Hypothalamus (tissue), 51 donors: ENCODE results near the gene RIN1.
A peak's percentile ranks its signal among the peaks of the same experiment; 100 is the strongest.

Source experiments
- DNase-seq, 51 donors: peaks; one replicate each; lab custom pipeline; 2025; lab: John Stamatoyannopoulos, UW

Gene RIN1

DNA sequence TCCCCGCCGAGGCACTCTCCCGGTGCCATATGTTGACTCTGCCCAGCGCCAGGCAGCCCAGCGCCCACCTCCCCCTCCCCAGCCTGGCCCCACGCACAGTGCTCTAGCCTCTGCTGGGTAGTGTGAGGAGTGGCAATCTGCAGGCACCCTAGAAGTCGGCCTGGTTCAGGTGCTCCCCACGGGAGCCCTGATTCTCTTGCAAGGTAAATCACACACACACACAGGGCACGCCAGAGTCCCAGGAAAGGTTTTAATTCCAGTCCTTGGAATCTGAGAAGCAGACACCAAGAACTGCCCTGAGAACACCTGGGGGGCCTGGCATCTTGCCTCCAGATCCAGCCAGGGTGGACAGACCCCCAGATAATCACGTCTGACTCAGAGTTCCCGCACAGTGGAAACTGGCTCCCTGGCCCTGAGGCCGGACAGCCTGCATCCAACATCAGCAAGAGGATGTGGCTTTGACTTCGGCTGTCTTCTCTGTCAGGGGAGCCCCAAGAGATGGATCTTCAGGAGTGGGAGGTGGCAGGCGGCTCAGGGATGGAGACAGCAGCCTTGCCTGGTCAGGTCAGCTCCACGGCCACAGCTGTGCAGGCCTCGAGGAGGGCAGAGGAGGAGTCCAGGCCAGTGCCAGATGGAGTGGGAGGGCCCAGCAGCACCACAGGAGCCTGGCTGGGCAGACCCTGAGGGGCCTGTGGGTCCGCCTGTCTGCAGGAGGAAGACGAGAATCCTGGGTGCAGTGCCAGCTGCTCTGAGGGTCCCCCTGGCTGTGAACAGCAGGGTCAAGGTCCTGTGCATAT lies 1.1 kb upstream of the RIN1 start:
- no peak for DNase-seq

DNA sequence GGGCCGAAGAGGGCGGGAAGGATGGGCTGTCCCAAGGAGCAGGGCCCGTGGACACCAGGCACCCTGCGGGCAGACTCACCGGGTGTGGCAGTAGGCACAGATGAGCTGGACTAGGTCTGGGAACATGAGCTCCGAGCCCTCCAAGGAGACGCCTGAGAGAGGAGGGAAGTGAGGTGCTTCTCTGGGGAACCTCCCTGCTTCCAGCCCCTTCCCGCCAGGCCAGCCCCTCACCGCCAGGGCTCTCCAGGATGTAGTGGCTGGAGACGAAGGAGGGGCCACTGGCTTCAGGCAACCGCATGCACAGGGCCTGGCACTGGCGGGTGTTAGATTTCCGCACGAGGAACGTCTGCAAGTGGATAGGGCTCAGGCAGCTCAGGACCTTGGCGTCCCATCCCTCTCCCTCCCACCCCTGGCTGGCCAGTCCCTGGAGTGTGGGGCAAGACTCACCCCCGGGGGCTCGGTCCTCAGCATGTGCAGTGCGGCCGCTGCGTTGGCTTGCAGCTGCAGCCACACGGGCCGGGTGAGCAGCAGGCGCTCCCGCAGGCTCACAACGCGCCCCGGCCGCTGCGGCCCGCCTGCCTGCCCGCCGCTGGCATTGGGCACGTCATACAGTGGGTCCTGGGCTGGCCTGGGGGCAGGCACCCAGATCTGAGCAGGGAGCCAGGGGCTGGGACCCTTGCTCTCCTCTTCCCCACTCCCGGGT lies 552 bp downstream of the RIN1 start:
- DNase-seq = peak in 1 of 51 donors; percentile 32

DNA sequence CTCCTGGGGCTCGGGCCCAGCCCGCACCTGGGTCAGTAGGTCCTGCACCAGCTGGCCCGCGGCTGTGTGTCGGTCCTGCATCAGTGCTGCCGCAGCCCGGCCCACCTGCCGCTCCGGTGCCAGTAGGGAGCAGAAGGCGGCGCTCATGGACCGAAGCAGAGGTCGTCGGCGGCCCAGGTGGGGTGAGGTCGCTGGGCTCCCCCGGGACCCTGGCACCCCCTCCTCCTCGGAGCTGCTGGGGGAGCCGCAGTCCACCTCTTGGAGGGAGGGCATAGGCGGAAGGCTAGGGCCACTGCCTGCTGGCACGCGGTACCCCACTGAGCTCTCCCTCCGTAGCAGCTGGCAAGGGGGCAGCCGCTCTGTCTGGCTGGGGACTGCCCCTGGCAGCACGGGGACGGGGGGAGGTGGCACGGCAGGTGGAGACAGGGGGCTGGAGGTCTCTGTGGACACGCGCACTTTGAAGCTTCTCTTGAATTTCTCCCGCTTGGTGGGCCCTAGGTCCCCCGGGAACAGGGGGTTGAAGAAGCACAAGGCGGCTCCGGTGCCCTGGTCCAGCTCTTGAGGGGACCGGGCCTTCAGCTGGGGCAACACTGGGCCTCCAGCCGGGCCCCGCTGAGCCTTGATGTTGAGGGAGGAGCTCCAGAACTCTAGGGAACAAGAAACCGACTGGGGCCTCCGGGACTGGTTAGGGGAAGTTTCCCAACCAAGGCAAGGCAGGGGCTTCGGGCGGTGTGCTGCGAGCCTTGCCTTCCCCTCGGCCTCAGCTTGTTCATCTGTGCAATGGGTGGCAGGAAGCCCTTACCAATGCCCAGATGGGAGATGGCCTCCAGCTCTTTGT lies 1.4 kb downstream of the RIN1 start:
- no peak for DNase-seq

DNA sequence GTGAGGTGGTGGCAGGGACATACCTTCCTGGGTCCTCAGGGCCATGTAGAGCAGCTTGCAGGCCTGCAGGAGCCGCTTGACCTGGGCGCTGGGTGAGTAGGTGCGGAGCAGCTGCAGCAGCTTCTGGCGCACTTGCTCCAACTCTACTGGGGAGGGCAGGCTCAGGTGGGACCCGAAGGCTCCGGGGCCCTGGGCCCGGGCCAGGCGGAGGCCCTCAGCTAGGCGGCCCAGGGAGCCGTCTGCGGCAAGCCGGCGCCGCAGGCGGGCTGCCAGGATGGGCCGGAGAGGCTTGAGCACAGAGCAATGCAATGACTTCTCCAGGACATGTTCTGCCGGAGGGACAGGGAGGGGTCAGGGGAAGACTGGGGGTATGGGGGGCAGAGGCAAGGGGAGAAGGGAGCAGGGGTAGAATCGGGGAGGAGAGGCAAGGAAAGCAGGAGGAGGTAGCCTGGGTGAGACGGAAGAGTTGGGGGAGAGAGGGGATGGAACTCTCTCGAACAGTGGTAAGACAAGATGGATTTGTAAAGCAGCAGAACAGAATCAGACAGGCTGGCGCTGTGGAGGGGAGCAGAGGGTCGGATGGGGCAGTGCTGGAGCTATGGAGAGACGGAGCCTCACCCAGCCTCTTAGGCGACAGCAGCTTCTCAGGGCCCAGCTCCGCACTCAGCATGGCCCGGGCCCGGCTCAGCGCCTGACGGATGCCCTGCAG lies 2.2 kb downstream of the RIN1 start:
- no peak for DNase-seq

DNA sequence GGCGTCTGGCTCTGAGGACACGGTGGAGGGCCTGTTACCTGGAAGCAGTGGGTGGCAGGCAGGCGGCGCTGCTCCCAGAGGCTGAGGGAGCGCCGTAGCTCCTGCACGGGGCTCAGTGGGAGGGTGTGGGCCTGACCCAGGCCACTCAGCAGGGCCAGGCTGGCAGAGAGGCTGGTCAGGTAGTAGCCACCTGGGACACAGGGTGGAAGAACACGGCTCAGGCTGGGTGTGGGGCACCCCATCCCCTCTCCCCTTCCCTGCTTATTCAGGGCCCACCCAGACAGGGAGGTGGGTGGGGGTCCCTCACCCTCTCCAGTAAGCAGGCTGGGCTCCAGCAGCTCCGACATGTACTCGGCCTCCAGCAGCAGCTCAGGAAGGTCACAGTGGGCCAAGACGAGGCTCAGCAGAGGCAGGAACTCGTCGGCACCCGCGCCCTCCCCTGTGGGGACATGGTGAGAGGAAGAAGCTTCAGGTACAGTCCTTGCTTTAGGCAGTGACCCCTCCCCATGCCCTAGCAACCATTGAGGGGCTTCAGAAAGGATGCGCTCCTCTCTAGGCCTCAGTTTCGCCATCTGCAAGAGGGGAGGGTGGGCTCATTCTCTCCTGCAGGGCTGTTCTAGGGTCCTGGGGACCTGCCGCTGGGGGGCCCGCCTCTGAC lies 2.9 kb downstream of the RIN1 start:
- no peak for DNase-seq

DNA sequence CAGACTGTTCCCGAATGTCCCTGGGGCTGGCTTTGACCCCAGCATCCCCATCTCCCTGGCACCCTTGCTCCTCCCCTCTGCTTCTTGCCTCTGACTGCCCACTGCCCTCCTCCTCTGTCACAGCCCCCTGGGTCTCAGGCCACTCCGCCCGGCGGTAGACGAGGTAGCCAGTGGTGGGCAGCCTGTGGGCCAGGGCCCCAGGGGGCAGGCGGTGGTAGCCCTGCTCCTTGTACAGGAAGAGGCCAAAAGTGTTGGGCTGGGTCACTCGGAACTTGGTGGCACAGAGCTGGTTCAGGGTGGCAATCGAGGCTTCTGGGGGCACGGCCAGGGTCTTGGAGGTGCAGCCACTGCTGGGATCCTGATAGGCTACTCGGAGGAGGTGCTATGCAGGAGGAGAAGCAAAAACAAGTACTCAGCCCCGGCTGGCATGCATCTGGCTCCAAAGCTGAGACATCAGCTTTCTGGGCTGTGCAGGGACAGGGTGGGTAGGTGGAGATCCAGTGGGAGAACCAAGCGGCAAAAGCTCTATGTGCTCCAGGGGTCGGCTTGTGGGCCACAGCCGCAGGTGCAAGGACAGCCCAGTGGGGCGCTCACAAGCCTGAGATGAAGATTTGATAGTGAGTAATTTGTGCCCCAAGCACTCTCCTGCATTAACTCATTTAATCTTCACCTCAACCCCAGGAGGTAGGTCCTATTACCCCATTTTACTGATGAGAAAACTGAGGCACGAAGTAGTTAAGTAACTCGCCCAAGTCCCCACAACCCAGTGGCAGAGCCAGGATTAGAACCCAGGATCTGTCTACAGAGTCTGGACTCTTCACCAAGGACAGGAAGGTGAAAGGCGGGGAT lies 3.6 kb downstream of the RIN1 start:
- no peak for DNase-seq

DNA sequence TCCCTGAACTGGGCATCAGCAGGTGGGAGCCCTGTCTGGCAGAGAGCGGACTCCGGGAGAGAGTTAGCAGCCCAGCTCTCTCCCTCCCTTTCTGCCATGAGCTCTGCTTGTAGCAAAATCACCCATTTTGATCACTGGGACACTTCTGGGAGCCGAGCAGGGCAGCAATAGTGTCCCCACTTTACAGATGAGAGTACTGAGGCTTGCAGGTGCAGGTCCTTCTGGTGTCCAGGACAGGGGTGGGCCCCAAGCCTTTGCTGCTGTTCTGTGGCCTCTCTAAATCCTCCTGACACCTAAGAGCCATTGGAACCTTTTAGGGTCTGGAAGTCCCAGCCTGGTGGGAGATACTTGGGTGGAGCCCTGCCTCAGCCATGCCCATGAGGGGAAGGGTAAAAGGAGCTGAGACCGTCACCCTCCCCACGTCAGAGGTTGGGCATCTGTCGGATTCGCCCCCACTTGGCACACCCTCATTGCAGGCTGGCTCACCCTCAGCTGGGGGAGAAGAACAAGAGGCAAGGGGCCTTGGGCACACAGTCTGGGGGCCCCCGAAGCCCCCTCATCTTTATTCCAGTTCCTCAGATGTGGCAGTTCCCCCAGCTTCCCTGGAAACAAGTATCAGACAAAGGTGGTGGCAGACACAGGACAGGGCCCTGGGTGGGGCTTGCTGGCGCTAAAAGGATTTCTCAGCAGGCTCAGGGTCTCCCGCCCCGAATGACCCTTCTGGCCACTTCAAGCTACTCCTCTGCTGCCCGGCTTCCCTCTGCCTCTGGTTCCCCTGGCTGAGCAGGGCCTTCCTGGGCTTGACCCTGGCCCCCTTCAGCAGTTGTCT lies 4.5 kb downstream of the RIN1 start:
- DNase-seq = no peak

DNA sequence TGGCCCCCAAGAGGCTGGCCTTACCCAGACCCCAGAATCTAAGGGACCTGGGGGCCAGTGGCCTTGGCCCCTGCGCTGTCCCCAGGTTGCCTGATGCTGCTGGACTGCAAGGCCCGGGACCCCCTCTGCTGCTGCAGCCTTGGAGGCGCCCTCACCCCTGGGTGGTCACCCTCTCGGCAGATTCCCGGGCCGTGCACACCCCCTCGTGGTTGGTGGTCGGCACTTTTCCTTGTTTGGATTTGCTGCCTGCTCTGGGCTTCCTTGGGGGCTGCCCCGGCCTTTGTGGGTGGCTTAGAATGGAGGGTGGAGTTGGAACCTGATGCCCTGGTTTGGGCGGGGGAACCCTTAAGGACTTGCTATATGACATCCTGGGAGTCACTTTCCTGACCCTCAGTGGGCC lies 5.3 kb downstream of the RIN1 start:
- no peak for DNase-seq

DNA sequence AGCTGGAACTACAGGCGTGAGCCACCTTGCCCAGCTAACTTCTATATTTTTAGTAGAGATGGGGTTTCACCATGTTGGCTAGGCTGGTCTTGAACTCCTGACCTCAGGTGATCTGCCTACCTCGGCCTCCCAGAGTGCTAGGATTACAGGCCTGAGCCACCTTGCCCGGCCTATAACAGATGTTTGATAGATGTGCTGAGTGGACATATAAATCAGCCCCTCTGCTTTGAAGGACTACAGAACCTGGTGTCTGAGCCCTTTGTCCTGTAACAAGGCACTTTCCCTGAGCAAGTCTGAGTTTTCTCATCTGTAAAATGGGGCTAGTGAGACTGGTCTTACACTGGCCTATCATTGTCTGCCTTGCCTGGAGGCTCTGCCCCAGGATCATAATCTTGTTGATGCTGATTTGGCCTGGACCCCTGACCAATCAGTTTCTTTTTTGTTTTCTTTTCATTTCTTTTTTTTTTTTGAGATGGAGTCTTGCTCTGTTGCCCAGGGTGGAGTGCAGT lies 7.0 kb downstream of the RIN1 start:
- no peak for DNase-seq

DNA sequence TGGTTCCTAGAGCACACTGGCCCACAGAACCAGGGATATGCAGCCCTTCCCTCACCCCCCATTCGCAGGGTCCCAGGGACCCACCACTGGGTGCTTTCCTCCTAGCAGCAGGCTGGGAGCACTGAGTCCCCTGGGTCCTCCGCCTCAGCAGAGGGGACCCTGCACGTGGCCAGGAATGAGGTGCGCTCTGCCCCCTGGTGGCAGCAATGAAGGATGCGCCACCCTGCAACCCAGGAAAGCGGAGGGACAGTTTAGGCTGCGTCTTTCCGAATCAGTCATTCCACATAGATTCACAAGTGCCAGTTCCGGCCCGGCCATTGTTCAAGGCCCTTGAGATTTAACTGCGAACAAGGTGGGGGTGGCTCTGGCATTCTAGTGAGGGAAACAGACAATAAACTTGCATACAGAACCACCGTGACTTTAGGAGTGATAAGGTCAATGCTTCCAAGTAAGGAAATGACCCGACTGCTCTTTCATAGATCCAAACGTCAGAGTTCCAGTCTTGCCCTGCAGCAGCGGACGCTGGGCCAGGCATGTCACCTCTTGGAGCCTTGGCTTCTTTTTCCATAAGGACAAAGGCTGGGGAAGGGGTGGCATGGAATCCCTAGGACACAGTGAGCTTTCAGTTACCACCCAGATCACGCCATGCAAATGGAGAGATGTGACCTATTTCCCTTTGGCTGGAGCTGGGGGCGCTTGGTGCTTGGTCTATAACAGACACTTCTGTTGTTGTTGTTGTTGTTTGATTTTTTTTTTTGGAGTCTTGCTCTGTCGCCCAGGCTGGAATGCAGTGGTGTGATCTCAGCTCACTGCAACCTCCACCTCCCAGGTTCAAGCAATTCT lies 7.7 kb downstream of the RIN1 start:
- DNase-seq = peak in 46 of 51 donors; percentile 22 to 82 (median 58)

DNA sequence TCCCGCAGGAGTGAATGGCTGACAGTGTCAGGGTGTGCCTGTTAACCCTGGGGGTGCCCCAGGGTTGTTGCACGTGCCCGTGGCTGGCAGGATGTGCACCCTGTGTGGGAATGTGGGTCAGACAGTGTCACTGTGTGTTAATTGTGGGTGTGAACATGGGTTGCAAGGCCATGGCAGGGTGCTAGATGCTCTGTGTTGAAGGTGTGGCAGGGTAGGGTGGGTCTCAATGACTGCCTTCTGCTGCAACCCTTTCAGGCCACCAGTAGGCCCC lies 8.3 kb downstream of the RIN1 start:
- no peak for DNase-seq

DNA sequence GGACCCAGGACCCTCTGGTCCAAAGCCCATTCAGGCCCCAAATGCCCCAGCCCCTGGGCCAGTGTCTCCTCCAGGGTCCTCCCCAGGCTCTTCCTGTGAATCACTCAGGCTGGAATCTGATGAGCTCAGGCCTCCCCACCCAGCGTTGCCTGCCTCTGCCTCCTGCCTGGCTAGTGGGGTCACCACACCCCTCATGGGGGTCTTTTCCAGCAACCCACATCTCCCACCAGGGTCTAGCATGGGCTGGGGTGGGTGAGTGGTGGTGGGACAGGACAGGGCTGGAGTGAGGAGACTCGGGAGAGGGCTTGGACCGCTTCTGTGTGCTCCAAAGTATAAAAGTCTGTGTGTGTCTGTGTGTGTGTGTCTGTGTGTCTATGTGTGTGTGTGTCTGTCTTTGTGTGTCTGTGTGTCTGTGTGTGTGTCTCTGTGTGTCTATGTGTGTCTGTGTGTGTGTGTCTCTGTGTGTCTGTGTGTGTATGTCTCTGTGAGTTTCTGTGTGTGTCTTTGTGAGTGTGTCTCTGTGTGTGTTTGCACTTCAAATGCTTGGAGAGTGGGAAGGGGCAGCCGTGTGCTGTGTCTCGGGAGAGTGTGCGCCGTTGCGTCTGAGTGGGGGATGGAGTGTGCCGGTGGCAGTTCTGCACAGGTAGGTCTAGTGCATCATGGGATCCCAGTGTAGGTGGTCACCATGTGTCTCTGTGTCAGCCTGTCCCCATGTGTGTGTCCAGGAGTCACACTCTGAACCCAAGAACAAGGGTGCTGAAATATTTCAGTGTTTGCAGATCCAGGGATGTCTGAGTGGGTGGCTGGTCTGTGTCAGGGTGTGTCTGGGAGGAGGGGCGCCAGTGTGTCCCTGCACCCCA lies 8.8 kb downstream of the RIN1 start:
- DNase-seq = no peak

DNA sequence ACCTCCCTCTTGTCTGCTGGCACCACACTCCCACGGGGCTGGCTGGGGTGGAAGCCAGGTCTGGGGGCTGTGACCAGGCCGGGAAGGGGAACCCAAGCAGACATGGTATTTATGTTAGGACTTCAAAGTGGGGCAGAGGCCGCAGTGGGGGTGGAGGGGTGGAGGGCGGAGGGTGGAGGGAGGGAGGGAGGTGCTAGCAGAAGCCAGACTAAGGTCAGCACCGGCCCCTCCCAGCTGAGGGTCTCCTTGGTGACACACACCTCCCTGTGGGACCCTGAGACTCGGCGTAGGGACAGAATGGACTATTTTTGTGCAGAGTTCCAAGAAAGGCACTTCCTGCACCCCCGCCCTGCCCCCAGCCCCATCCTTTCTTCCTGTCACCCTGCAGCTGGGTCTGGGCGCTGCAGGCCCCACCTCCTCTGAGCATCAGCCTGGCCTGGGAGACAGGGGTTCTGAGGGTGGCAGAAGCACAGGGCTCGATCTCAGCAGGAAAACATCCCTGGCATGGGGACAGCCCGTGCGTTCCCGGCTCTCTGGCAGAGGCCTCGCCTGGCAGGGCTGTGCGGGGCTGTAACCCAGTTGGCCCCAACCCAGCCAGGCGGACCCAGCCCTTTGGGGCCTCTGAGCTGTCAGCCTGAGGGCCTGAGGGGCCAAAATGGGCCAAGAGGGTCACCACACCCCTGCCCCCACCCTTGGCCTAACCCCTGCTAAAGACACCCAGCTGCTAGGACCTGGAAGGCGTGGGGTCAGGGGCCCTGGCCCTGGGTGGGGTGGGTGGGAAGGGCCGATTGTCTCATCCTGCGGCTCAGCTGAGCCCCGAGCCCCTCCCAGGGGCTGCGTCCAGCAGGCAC lies 9.7 kb downstream of the RIN1 start:
- DNase-seq = peak in 1 of 51 donors; percentile 19

DNA sequence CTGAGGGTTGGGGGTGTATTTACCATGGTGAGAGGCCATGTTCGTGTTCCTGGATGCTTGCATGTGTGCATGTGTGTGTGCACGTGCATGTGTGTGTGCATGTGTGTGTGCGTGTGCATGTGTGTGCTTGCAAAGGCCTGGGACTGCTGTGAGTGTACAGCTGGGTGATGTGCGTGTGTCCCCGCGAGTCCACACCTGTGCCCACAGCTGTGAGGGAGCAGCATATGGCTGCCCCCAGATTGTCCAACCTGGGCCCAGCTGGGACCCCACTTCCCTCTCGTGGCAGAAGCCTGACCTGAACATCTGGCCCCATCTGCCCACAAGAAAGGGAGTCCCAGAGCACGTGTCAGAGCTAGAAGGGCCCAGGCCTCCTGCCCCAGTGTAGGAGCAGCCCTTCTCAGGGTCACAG lies 11.0 kb downstream of the RIN1 start:
- DNase-seq = no peak

DNA sequence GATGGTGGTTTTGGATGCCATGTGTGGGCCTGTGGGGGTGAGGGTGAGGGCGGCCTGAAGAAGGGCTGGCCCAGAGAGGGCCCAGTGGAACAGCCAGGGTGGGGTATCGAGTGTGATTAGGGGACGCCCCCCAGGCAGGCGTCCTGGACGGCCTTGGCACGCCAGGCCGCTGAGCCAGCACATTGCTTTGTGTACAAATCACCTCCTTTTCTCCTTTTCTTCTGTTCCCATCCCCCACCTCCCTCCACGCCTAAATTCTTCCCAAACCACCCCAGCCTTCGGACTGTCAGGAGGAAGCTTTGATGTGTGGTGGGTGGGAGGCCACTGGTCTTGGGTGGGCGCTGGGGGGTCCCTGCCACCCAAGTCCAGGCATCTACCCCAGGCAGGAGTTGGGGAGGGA lies 11.6 kb downstream of the RIN1 start:
- no peak for DNase-seq

DNA sequence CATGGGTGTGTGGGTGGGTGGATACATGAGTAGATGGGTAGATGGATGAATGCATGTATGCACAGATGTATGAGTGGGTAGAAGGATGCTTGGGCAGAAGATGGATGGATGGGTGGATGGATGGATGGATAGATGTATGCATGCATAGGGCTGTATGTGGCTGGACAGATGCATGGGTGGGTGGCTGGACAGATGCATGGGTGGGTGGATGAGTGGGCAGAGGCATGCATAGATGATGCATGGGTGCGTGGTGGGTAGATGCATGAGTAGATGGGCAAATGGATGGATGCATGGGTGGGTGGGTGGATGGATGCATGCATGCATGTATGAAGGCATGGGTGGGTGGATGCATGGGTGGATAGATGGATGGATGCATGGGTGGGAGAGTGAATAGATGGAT lies 12.6 kb downstream of the RIN1 start:
- DNase-seq = no peak
